ENCODE data around the gene RFTN1.

DNA sequence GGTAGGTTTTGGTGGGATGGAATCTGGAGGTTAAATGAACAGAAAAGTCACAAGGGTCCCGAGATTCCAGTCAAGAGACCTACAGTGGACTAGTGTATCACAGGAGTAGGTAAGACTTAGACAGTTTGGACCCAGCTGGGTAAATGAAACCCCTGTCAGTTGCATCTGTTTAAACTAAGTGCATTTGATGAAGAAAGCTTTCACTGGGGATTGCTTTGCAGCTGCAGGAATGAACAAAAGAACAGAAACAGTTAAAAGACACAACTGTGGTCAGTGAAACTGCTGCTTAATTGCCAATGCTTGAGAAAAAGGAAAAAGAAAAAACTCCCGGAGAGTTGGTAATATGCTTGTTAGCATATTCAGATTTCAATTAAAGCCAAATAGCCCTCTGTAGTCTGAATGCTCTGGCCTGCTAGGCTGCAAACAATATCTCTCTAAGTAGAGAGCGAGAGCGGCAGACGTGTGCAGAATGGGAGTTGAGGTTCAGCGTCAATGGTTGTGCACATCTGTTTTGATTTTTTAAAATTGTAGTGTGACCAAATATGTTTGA is 211.3 kb downstream of the RFTN1 start:
- TF ChIP-seq, protein P1, sequence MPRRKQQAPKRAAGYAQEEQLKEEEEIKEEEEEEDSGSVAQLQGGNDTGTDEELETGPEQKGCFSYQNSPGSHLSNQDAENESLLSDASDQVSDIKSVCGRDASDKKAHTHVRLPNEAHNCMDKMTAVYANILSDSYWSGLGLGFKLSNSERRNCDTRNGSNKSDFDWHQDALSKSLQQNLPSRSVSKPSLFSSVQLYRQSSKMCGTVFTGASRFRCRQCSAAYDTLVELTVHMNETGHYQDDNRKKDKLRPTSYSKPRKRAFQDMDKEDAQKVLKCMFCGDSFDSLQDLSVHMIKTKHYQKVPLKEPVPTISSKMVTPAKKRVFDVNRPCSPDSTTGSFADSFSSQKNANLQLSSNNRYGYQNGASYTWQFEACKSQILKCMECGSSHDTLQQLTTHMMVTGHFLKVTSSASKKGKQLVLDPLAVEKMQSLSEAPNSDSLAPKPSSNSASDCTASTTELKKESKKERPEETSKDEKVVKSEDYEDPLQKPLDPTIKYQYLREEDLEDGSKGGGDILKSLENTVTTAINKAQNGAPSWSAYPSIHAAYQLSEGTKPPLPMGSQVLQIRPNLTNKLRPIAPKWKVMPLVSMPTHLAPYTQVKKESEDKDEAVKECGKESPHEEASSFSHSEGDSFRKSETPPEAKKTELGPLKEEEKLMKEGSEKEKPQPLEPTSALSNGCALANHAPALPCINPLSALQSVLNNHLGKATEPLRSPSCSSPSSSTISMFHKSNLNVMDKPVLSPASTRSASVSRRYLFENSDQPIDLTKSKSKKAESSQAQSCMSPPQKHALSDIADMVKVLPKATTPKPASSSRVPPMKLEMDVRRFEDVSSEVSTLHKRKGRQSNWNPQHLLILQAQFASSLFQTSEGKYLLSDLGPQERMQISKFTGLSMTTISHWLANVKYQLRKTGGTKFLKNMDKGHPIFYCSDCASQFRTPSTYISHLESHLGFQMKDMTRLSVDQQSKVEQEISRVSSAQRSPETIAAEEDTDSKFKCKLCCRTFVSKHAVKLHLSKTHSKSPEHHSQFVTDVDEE (CRISPR knock-in tag; IDR thresholded peaks at IDR 0.05): no peak
- TF ChIP-seq SNAI2 (CRISPR knock-in tag; IDR thresholded peaks at IDR 0.05): no peak
- no peak for TF ChIP-seq ARNTL (CRISPR knock-in tag; IDR thresholded peaks at IDR 0.05; ENCODE audit: borderline replicate concordance, low read depth)
- no peak for TF ChIP-seq GLIS3 (CRISPR knock-in tag; IDR thresholded peaks at IDR 0.05)
- no peak for TF ChIP-seq ZFP30 (CRISPR knock-in tag; IDR thresholded peaks at IDR 0.05)
